Activated CD4-positive, alpha-beta memory T cell treated with anti-CD3 and anti-CD28 coated beads for 36 hours (primary cell): ENCODE data around the gene ERCC2. TPM values are rescaled to one million over a fixed set of nuclear protein-coding genes. Genes with fewer than 3 reads are reported as not detected.
"Not testable (repeated sequence)": the region's sequence is repeated elsewhere in the genome, so short reads cannot be mapped to it uniquely, and the experiment has no call there.

Experiments
- CTCF ChIA-PET: fragments of 350-600 bp; sonication (Branson Sonifier 250); formaldehyde crosslinking; loops from one replicate; lab custom pipeline; 2021; ENCODE audit warnings: antibody characterized with exemption, inconsistent platforms; lab: Charles Lee
- POLR2A ChIA-PET: fragments of 350-600 bp; sonication (Branson Sonifier 250); formaldehyde crosslinking; loops from one replicate; lab custom pipeline; 2021; ENCODE audit warnings: antibody characterized with exemption; lab: Charles Lee
- DNase-seq: peaks from one replicate; pipeline ENCODE4 v3.0.0-alpha.2; 2020
- H3K27ac Mint-ChIP-seq: one replicate; pipeline ENCODE4 v1.8.0; 2021; ENCODE audit warnings: mixed read lengths
- H3K27me3 Mint-ChIP-seq: one replicate; pipeline ENCODE4 v1.8.0; 2021; ENCODE audit warnings: mixed read lengths
- H3K36me3 Mint-ChIP-seq: one replicate; pipeline ENCODE4 v1.8.0; 2021; ENCODE audit warnings: mixed read lengths
- H3K4me1 Mint-ChIP-seq: one replicate; pipeline ENCODE4 v1.8.0; 2021; ENCODE audit warnings: low read depth, mixed read lengths
- H3K4me3 Mint-ChIP-seq: one replicate; pipeline ENCODE4 v1.8.0; 2021; ENCODE audit warnings: mild to moderate bottlenecking, mixed read lengths
- H3K9me3 Mint-ChIP-seq: one replicate; pipeline ENCODE4 v1.8.0; 2021; ENCODE audit warnings: mixed read lengths
- intact Hi-C: fragments of 100-400 bp; cut with micrococcal nuclease; formaldehyde crosslinking; loops from one replicate; pipeline ENCODE4 v1.15.1; 2023
- total RNA-seq, 2 experiments: library from RNA; stranded (reverse); gene quantifications; one replicate each; pipeline ENCODE4 v1.2.3, GENCODE V29; 2021

The ERCC2 gene
- total RNA-seq, 2 experiments from 2014 or later: 27.2 to 27.4 TPM

GRCh38 chr19:45321848-45322247 lies 48.5 kb downstream of the ERCC2 start:
- no peaks in the 10 kb centered on the region for H3K4me1 Mint-ChIP-seq
- H3K36me3 Mint-ChIP-seq: no peaks in the 10 kb centered on the region
- H3K4me3 Mint-ChIP-seq: no peak overlapping the region
- no peak for DNase-seq
- no peak overlapping the region for H3K27ac Mint-ChIP-seq
- CTCF ChIA-PET: no interaction called here
- no peaks in the 10 kb centered on the region for H3K9me3 Mint-ChIP-seq
- POLR2A ChIA-PET: no interaction called here
- intact Hi-C loops: no loop called here
- H3K27me3 Mint-ChIP-seq: peaks cover 37% of the 10 kb centered on the region

DNA sequence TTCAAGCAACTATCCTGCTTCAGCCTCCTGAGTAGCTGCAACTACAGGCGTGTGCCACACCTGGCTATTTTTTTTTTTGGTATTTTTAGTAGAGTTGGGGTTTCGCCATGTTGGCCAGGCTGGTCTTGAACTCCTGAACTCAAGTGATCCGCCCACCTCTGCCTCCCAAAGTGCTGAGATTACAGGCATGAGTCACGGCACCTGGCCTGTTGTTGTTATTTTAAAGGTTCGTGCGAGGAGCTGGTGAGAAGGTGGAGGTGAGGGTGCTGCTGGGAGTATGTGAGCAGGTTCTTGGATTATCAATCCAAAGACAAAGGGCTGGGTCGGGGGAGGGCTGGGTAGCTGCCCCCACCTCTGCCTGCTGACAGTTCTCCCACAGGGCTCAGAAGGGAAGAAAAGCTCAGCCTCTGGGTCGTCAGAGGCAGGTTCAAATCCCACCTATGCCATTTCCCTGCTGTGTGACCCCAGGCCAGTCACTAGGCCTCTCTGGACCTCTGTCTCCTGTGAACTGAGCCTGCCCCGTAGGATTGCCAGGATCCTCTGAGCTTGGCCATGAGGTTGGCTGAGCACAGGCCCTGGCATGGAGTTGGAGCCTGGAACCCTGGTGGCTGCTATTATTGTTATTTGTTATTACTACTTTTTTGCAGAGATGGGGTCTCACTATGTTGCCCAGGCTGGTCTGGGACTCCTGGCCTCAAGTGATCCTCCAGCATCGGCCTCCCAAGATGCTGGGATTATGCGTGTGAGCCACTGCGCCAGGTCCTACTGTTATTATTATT lies 49.2 kb downstream of the ERCC2 start:
- POLR2A ChIA-PET: no interaction called here
- intact Hi-C loops: no loop called here
- Mint-ChIP-seq H3K4me3 (no peak overlapping the region), H3K4me1 (no peaks in the 10 kb centered on the region), H3K27ac (no peak overlapping the region), H3K27me3 (peaks cover 38% of the 10 kb centered on the region), H3K9me3 (no peaks in the 10 kb centered on the region), H3K36me3 (no peaks in the 10 kb centered on the region)
- DNase-seq: no peak
- CTCF ChIA-PET: interaction anchor here (0.6 kb wide), 1 partner anchor 18 kb away, joined by 3 read pairs; no protein-coding TSS in a partner anchor

- Mint-ChIP-seq H3K27ac (no peak overlapping the region), H3K27me3 (peaks cover 21% of the 10 kb centered on the region), H3K36me3 (no peaks in the 10 kb centered on the region), H3K4me1 (no peaks in the 10 kb centered on the region), H3K9me3 (no peaks in the 10 kb centered on the region), H3K4me3 (no peak overlapping the region)
- ChIA-PET CTCF (no interaction called here), POLR2A (no interaction called here)
- DNase-seq: no peak
- intact Hi-C loops: no loop called here
Observed at GRCh38 chr19:45315304-45315703, 55.1 kb downstream of the ERCC2 start.

GRCh38 chr19:45314708-45315245 lies 55.6 kb downstream of the ERCC2 start:
- Mint-ChIP-seq H3K27ac (no peak overlapping the region), H3K4me3 (no peak overlapping the region), H3K9me3 (no peaks in the 10 kb centered on the region), H3K4me1 (no peaks in the 10 kb centered on the region), H3K36me3 (no peaks in the 10 kb centered on the region), H3K27me3 (peaks cover 21% of the 10 kb centered on the region)
- no peak for DNase-seq
- ChIA-PET POLR2A (no interaction called here), CTCF (no interaction called here)
- intact Hi-C loops: no loop called here

- H3K36me3 Mint-ChIP-seq, H3K27ac Mint-ChIP-seq, DNase-seq, POLR2A ChIA-PET, H3K27me3 Mint-ChIP-seq, H3K4me3 Mint-ChIP-seq, H3K9me3 Mint-ChIP-seq, intact Hi-C loops, CTCF ChIA-PET, H3K4me1 Mint-ChIP-seq: not testable (repeated sequence)
Observed at GRCh38 chr19:45312285-45312684, 58.1 kb downstream of the ERCC2 start.

GRCh38 chr19:45311621-45312020 lies 58.8 kb downstream of the ERCC2 start:
- Mint-ChIP-seq H3K4me3 (no peak overlapping the region), H3K9me3 (no peaks in the 10 kb centered on the region), H3K4me1 (no peaks in the 10 kb centered on the region), H3K27ac (no peak overlapping the region), H3K27me3 (peaks cover 9% of the 10 kb centered on the region), H3K36me3 (no peaks in the 10 kb centered on the region)
- DNase-seq: no peak
- CTCF ChIA-PET: no interaction called here
- intact Hi-C loops: no loop called here
- POLR2A ChIA-PET: no interaction called here

DNA sequence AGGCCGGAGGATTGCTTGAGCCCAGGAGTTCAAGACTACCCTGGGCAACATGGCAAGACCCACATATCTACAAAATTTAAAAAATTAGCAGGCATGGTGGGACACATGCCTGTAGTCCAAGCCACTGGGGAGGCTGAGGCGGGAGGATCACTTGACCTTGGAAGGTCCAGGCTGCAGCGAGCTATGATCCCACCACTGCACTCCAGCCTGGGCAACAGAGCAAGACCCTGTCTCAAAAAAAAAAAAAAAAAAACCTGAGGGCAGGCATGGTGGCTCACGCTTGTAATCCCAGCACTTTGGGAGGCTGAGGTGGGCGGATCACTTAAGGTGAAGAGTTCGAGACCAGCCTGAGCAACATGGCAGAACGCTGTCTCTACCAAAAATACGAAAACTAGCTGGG lies 61.1 kb downstream of the ERCC2 start:
- intact Hi-C loops, H3K27ac Mint-ChIP-seq, H3K9me3 Mint-ChIP-seq: not testable (repeated sequence)

GRCh38 chr19:45307361-45307760 lies 63.0 kb downstream of the ERCC2 start:
- Mint-ChIP-seq H3K36me3 (no peaks in the 10 kb centered on the region), H3K9me3 (no peaks in the 10 kb centered on the region), H3K4me3 (no peak overlapping the region), H3K27me3 (peaks cover 3% of the 10 kb centered on the region), H3K27ac (no peak overlapping the region), H3K4me1 (no peaks in the 10 kb centered on the region)
- POLR2A ChIA-PET: no interaction called here
- DNase-seq: no peak
- intact Hi-C loops: no loop called here
- CTCF ChIA-PET: no interaction called here

More for the DNA sequence above, 61.1 kb downstream of the ERCC2 start:
- H3K4me3 Mint-ChIP-seq, H3K36me3 Mint-ChIP-seq, POLR2A ChIA-PET, H3K4me1 Mint-ChIP-seq, DNase-seq, H3K27me3 Mint-ChIP-seq, CTCF ChIA-PET: not testable (repeated sequence)

DNA sequence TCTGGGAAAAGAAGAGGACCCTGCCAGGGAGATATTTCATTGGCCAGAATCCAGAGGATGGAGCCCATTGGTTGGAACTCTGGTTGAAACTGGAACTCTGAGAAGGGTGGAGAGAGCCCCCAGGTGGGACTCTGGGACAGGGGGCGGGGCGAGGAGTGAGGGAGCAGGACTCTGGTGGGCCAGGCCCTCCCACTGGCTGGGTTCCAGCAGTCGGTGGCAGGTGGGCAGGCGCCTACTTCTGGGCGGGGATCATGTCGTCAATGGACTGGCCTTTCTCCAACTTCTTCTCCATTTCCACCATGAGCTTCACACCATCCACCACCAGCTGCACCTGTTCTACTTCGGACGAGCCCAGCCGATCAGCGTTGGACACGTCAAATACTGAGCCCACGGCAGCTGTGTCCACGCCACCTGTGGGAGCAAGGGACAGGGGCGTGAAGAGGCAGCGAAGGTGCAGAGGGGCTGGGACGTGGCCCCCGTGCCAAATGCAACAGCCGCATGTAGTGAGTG lies 63.8 kb downstream of the ERCC2 start:
- H3K4me3 Mint-ChIP-seq: no peak overlapping the region
- DNase-seq: no peak
- ChIA-PET POLR2A (no interaction called here), CTCF (interaction anchor here (1.4 kb wide), 1 partner anchor 32 kb away, joined by 5 read pairs; no protein-coding TSS in a partner anchor)
- intact Hi-C loops: no loop called here
- H3K36me3 Mint-ChIP-seq: no peaks in the 10 kb centered on the region
- no peak overlapping the region for H3K27ac Mint-ChIP-seq
- H3K27me3 Mint-ChIP-seq: no peaks in the 10 kb centered on the region
- no peaks in the 10 kb centered on the region for H3K9me3 Mint-ChIP-seq
- H3K4me1 Mint-ChIP-seq: no peaks in the 10 kb centered on the region

DNA sequence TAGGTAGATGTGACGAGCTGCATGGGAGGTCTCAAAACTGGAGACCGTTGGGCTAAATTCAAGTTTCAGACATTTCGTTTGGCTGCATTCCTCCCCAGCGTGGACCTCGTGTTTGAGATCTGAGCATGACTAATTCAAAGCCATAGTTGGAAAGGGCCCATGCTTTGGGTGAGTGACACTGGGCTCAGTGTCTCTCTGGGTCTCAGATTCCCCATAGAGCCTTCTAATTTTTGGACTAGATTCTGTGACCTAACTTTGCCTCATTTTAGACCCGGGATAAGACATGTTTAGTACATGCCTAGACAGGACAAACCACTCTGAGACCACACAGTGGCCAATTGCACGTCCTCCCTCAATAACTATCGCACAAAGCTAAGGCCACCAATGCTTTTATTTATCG lies 64.3 kb downstream of the ERCC2 start:
- H3K27me3 Mint-ChIP-seq: no peaks in the 10 kb centered on the region
- H3K4me1 Mint-ChIP-seq: no peaks in the 10 kb centered on the region
- CTCF ChIA-PET: interaction anchor here (1.4 kb wide), 1 partner anchor 33 kb away, joined by 5 read pairs; no protein-coding TSS in a partner anchor
- intact Hi-C loops: no loop called here
- POLR2A ChIA-PET: no interaction called here
- H3K27ac Mint-ChIP-seq: no peak overlapping the region
- no peak overlapping the region for H3K4me3 Mint-ChIP-seq
- DNase-seq: no peak
- H3K9me3 Mint-ChIP-seq: no peaks in the 10 kb centered on the region
- H3K36me3 Mint-ChIP-seq: no peaks in the 10 kb centered on the region

DNA sequence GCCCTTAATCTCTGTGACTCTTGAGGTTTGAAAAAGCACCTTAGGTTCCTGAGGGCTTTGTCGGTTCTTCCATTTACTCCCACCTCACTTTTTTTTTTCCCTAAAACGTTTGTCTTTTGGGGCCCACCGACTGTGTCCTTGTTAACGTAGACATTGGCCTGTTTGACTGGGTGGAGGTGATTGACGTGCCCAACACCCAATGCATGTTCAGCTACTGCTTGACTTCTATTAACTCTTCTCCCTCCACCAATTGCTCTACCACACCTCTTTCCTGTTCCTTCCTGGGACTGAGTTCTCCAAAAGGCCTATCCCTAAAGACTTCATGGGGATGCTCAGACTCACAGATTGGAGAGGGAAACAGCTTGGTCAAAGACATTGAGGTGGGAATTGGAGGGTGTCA lies 65.0 kb downstream of the ERCC2 start:
- H3K9me3 Mint-ChIP-seq: no peaks in the 10 kb centered on the region
- H3K4me1 Mint-ChIP-seq: no peaks in the 10 kb centered on the region
- ChIA-PET POLR2A (no interaction called here), CTCF (interaction anchor here (1.4 kb wide), 1 partner anchor 34 kb away, joined by 5 read pairs; no protein-coding TSS in a partner anchor)
- intact Hi-C loops: no loop called here
- no peak overlapping the region for H3K27ac Mint-ChIP-seq
- no peak for DNase-seq
- no peak overlapping the region for H3K4me3 Mint-ChIP-seq
- H3K27me3 Mint-ChIP-seq: no peaks in the 10 kb centered on the region
- no peaks in the 10 kb centered on the region for H3K36me3 Mint-ChIP-seq

DNA sequence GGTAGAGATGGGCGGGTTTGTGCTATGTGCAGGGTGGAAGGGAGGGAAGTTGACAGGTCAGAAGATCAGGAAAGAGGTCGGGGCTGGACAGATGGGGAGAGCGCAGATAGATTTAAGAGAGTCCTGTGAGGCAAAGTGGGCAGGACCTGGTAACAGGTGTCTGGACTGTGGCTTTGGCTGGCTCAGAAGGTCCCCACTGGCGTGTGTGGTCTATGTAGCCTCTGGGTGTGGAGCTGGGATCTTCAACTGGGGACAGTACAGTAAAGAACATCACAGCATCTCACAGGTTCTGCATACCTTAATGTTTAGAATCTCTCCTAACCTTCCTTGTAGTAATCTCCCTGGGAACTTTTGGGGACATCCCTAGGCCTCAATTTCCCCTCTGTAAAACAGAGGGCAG lies 65.4 kb downstream of the ERCC2 start:
- H3K9me3 Mint-ChIP-seq: no peaks in the 10 kb centered on the region
- H3K27me3 Mint-ChIP-seq: no peaks in the 10 kb centered on the region
- CTCF ChIA-PET: no interaction called here
- intact Hi-C loops: no loop called here
- no peaks in the 10 kb centered on the region for H3K4me1 Mint-ChIP-seq
- H3K4me3 Mint-ChIP-seq: no peak overlapping the region
- H3K27ac Mint-ChIP-seq: no peak overlapping the region
- POLR2A ChIA-PET: no interaction called here
- DNase-seq: no peak
- peaks cover 2% of the 10 kb centered on the region for H3K36me3 Mint-ChIP-seq
